Kidney epithelial cell (primary cell): ENCODE measurements around the gene GRIA4. TPM values are rescaled to one million over a fixed set of nuclear protein-coding genes. Genes with fewer than 3 reads are reported as not detected.
"Not testable (repeated sequence)": the region's sequence is repeated elsewhere in the genome, so short reads cannot be mapped to it uniquely, and the experiment has no call there.

Experiments
- DNase-seq: peaks from one replicate; pipeline ENCODE4 v3.0.0-alpha.2; 2010; ENCODE audit warnings: low read depth
- H3K27me3 ChIP-seq: 2 replicates; pipeline ENCODE4 v1.6.0; 2011; ENCODE audit warnings: low read length; ENCODE audit not compliant: control insufficient read depth, insufficient read depth
- H3K36me3 ChIP-seq: 2 replicates; pipeline ENCODE4 v1.5.1; 2011; ENCODE audit warnings: low read length; ENCODE audit not compliant: control insufficient read depth, insufficient read depth
- H3K4me3 ChIP-seq: 2 replicates; pipeline ENCODE4 v1.5.1; 2011; ENCODE audit warnings: low read depth, mild to moderate bottlenecking, control low read depth, low read length
- total RNA-seq: library from RNA; depleted of rRNA; stranded (reverse); fragments of >200 nt; gene quantifications from 2 replicates; pipeline ENCODE4 v1.2.3, GENCODE V29; 2015
- TF ChIP-seq, protein P1 (sequence below): IDR thresholded peaks from 2 replicates; pipeline ENCODE4 v1.5.1; 2011; ENCODE audit warnings: mild to moderate bottlenecking, moderate library complexity, low read length, control low read depth, inconsistent platforms; ENCODE audit not compliant: insufficient read depth, poor library complexity, severe bottlenecking

Gene GRIA4
- total RNA-seq, 1 donor from 2014 or later = not detected

GRCh38 chr11:105783216-105783615 is 173.3 kb downstream of the GRIA4 start:
- TF ChIP-seq, protein P1, sequence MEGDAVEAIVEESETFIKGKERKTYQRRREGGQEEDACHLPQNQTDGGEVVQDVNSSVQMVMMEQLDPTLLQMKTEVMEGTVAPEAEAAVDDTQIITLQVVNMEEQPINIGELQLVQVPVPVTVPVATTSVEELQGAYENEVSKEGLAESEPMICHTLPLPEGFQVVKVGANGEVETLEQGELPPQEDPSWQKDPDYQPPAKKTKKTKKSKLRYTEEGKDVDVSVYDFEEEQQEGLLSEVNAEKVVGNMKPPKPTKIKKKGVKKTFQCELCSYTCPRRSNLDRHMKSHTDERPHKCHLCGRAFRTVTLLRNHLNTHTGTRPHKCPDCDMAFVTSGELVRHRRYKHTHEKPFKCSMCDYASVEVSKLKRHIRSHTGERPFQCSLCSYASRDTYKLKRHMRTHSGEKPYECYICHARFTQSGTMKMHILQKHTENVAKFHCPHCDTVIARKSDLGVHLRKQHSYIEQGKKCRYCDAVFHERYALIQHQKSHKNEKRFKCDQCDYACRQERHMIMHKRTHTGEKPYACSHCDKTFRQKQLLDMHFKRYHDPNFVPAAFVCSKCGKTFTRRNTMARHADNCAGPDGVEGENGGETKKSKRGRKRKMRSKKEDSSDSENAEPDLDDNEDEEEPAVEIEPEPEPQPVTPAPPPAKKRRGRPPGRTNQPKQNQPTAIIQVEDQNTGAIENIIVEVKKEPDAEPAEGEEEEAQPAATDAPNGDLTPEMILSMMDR = no peak
- H3K27me3 ChIP-seq = no peaks in the 10 kb centered on the region
- no peak overlapping the region for H3K4me3 ChIP-seq
- no peak for DNase-seq
- H3K36me3 ChIP-seq = no peaks in the 10 kb centered on the region

- H3K27me3 ChIP-seq, H3K4me3 ChIP-seq, H3K36me3 ChIP-seq, DNase-seq: not testable (repeated sequence)
These were observed 176.0 kb downstream of the GRIA4 start for GRCh38 chr11:105785850-105786249.

DNA sequence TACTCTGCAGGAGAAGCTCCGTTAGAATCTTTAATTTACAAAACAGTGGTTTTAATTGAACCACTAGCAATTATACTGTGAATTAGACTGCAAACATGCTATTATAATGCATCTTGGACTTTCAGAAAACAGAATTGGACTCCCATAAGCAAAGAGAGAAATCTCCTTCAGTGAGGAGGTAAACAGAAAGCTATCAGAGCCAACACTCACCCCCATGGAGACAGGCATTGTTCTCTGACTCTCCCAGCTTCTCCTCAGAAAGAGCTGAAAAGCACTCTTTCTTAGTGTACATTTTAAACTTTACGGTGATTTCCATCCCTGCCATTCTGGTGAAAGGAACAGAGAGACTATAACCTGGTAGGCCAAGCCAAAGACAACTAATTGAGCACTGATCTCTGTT is 176.9 kb downstream of the GRIA4 start:
- H3K36me3 ChIP-seq = no peaks in the 10 kb centered on the region
- TF ChIP-seq, protein P1 = no peak
- H3K4me3 ChIP-seq = no peak overlapping the region
- no peak for DNase-seq
- no peaks in the 10 kb centered on the region for H3K27me3 ChIP-seq

- TF ChIP-seq, protein P1 = no peak
- Histone ChIP-seq H3K4me3 (no peak overlapping the region), H3K27me3 (no peaks in the 10 kb centered on the region), H3K36me3 (no peaks in the 10 kb centered on the region)
- DNase-seq = no peak
These were observed 179.9 kb downstream of the GRIA4 start for GRCh38 chr11:105789579-105790420.

- no peak for DNase-seq
- Histone ChIP-seq H3K36me3 (no peaks in the 10 kb centered on the region), H3K27me3 (no peaks in the 10 kb centered on the region)
These were observed 181.0 kb downstream of the GRIA4 start for GRCh38 chr11:105790840-105791239.

DNA sequence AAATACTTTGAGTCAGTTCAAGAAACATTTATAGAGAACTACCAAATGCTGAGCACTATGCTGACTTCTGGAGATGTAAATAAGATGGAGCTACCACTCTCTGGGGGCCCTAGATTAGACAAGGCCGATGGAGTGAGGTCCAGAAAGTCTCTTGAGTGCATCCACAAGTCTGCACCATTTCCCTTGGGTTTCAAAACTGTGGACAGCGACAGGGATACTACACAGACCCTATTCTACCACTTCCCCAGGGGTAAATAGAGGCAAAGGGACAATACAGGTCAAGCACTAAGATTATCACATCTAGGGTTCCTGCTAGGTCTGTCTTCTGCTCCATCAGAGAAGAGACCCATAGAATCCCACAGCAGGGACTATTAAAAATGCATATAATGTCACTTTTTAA is 183.2 kb downstream of the GRIA4 start:
- no peak overlapping the region for H3K4me3 ChIP-seq
- H3K27me3 ChIP-seq = no peaks in the 10 kb centered on the region
- TF ChIP-seq, protein P1 = no peak
- H3K36me3 ChIP-seq = no peaks in the 10 kb centered on the region
- no peak for DNase-seq

More at GRCh38 chr11:105790840-105791239, 181.0 kb downstream of the GRIA4 start:
- no peak overlapping the region for H3K4me3 ChIP-seq
- TF ChIP-seq, protein P1 = no peak
